Gastroesophageal sphincter (tissue), 4 donors: ENCODE results near the gene MEX3A. TPM values are rescaled to one million over a fixed set of nuclear protein-coding genes. Genes with fewer than 3 reads are reported as not detected.
A peak's percentile ranks its signal among the peaks of the same experiment; 100 is the strongest.

Experiments
- ATAC-seq: fragments of 150-250 bp; one replicate; pipeline ENCODE4 v1.9.1; 2016; ENCODE audit warnings: mild to moderate bottlenecking, moderate library complexity
- H3K27ac ChIP-seq, 4 donors: fragments of 200-600 bp; sonication (generic) in 3 of 4; 1 replicate in 3 of 4; 2 replicates in 1 of 4; pipeline ENCODE4 v1.5.1; 2016 to 2019
- H3K27me3 ChIP-seq: fragments of 200-600 bp; sonication (generic); one replicate; pipeline ENCODE4 v1.5.1; 2019
- H3K36me3 ChIP-seq, 2 donors: fragments of 200-600 bp; sonication (generic); one replicate each; pipeline ENCODE4 v1.5.1; 2019; ENCODE audit warnings: control low read depth in 1 of 2
- H3K4me1 ChIP-seq, 3 donors: fragments of 200-600 bp; sonication (generic); 1 replicate in 2 of 3; 2 replicates in 1 of 3; pipeline ENCODE4 v1.5.1; 2016 to 2019; ENCODE audit warnings: control low read depth in 2 of 3
- H3K4me3 ChIP-seq, 2 donors: fragments of 200-600 bp; sonication (generic); one replicate each; pipeline ENCODE4 v1.5.1; 2019; ENCODE audit warnings: mild to moderate bottlenecking in 1 of 2, moderate library complexity in 1 of 2
- H3K9me3 ChIP-seq, 3 donors: fragments of 200-600 bp; sonication (generic); one replicate each; pipeline ENCODE4 v1.5.1; 2017 to 2019; ENCODE audit warnings: control low read depth in 2 of 3
- EP300 ChIP-seq: sonication (generic); formaldehyde crosslinking; IDR thresholded peaks from one replicate; pipeline ENCODE4 v1.6.1; 2017; ENCODE audit warnings: antibody characterized with exemption, mild to moderate bottlenecking
- POLR2A ChIP-seq, 2 donors: fragments of 450-650 bp; IDR thresholded peaks; one replicate each; pipeline ENCODE4 v1.6.1; 2017; ENCODE audit warnings: antibody characterized with exemption in 2 of 2, mild to moderate bottlenecking in 2 of 2, moderate library complexity in 1 of 2
- POLR2AphosphoS5 ChIP-seq: sonication (generic); formaldehyde crosslinking; IDR thresholded peaks from one replicate; pipeline ENCODE4 v1.6.1; 2017; ENCODE audit warnings: antibody characterized with exemption
- WGBS, 2 donors: methylation state at CpG; one replicate each; pipeline ENCODE4 v1.1.5; 2018; ENCODE audit warnings: low coverage in 1 of 2; 5-methylcytosine and 5-hydroxymethylcytosine counted together
- total RNA-seq, 4 donors: library from RNA; depleted of rRNA; stranded (reverse); fragments of >200 nt; gene quantifications; one replicate each; pipeline ENCODE4 v1.1.0, GENCODE V29; 2016
- TF ChIP-seq, protein P1 (sequence below), 4 experiments: fragments of 200-600 bp in 2 of 4; fragments of 450-650 bp in 2 of 4; sonication (generic) in 1 of 4; IDR thresholded peaks; one replicate each; pipeline ENCODE4 v1.5.1; 2017 to 2019; ENCODE audit warnings: antibody characterized with exemption in 4 of 4, mild to moderate bottlenecking in 2 of 4, moderate library complexity in 2 of 4

The MEX3A gene
- total RNA-seq, 4 donors from 2014 or later, result under 0.01 to 0.78 (median 0.52) TPM

DNA sequence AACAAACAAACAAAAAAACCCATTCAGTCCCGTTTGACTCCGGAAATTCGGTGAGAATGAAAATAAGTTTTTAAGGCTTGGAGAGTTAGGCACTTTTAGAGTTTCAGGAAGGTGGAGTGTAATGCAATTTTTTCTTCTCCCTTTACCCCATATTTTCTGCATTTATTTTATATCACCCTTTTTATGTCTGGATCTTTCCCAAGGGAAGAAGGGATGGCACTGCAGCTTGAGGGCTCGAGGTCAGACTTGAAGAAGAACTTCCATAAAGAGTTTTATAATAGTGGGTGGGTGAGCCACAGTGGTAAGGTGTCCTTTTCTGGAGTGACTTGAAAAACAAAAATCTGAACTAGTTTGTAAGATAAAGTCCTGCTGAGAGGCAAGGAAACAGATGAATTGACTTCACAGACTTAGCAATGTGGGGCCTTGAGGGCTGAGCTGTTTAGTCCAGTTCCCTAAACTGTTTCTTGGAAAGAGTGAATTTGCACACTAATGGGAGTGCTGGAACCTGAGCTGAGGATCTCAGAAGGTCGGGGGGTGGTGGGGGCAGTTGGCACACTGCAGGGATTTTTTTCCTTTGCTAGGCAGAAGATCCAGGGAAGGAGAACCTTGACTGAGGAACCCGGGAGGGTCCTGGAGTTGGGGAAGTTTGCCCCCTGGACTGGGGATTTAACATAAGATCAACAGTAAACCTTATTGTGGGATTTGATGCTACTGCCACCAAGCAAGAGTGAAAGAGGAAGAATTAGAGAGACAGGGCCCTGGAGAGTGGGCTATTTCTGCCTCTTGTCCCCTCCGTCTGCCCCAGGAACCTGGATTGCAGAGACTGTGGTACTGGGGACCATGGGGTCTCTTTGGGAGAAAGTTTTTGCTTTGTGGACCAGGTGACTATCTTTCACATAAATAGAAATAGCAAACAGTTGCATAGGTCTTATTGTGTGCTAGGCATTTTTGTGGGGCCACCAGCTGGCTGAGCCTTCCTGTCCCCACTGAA is 1.8 kb upstream of the MEX3A start:
- Histone ChIP-seq H3K4me3 (no peak overlapping the region), H3K27ac (no peak overlapping the region), H3K9me3 (no peaks in the 10 kb centered on the region), H3K4me1 (peaks cover 0 to 49% (median 15%) of the 10 kb centered on the region in 3 donors), H3K36me3 (no peaks in the 10 kb centered on the region), H3K27me3 (no peaks in the 10 kb centered on the region)
- 49 to 63% methylated on average over 5 to 7 of the region's 7 CpGs for WGBS, 2 donors
- TF ChIP-seq POLR2AphosphoS5, result no peak
- TF ChIP-seq, protein P1, sequence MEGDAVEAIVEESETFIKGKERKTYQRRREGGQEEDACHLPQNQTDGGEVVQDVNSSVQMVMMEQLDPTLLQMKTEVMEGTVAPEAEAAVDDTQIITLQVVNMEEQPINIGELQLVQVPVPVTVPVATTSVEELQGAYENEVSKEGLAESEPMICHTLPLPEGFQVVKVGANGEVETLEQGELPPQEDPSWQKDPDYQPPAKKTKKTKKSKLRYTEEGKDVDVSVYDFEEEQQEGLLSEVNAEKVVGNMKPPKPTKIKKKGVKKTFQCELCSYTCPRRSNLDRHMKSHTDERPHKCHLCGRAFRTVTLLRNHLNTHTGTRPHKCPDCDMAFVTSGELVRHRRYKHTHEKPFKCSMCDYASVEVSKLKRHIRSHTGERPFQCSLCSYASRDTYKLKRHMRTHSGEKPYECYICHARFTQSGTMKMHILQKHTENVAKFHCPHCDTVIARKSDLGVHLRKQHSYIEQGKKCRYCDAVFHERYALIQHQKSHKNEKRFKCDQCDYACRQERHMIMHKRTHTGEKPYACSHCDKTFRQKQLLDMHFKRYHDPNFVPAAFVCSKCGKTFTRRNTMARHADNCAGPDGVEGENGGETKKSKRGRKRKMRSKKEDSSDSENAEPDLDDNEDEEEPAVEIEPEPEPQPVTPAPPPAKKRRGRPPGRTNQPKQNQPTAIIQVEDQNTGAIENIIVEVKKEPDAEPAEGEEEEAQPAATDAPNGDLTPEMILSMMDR (IDR thresholded peaks at IDR 0.05), result no peak
- no peak for TF ChIP-seq EP300
- no peak for TF ChIP-seq POLR2A (IDR thresholded peaks at IDR 0.05)
- no peak for ATAC-seq

DNA sequence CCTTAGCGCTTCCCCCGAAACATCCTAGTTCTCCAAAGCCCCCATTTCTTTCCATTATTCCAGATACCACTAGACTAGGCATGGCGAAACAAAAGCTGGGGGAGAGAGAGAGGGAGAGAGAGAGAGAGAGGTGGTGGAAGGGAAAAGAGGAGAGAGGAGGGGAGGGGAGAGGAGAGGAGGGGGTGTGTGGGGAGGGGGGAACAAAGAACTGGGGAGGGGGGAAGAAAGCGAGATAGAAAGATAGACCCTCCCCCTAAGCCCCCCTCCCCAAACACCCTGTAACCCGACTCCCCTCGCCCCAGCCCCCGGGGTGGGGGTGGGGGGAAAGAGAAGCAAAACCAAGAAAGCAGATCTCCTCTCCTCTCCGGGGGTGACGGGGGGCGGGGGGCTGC is 352 bp downstream of the MEX3A start:
- H3K4me3 ChIP-seq, result peak overlapping the region; percentile 90 to 95
- no peak for ATAC-seq
- no CpG with 5 or more reads among the region's 10 CpGs for whole genome bisulfite sequencing, 2 donors
- no peaks in the 10 kb centered on the region for H3K36me3 ChIP-seq
- no peaks in the 10 kb centered on the region for H3K27me3 ChIP-seq
- H3K4me1 ChIP-seq, result peaks cover 0 to 54% (median 15%) of the 10 kb centered on the region in 3 donors
- peak overlapping the region in 1 of 4 donors; percentile 74 for H3K27ac ChIP-seq
- TF ChIP-seq POLR2AphosphoS5 (no peak), POLR2A (IDR thresholded peaks at IDR 0.05) (no peak), EP300 (no peak)
- TF ChIP-seq, protein P1 (IDR thresholded peaks at IDR 0.05), result no peak
- H3K9me3 ChIP-seq, result no peaks in the 10 kb centered on the region

DNA sequence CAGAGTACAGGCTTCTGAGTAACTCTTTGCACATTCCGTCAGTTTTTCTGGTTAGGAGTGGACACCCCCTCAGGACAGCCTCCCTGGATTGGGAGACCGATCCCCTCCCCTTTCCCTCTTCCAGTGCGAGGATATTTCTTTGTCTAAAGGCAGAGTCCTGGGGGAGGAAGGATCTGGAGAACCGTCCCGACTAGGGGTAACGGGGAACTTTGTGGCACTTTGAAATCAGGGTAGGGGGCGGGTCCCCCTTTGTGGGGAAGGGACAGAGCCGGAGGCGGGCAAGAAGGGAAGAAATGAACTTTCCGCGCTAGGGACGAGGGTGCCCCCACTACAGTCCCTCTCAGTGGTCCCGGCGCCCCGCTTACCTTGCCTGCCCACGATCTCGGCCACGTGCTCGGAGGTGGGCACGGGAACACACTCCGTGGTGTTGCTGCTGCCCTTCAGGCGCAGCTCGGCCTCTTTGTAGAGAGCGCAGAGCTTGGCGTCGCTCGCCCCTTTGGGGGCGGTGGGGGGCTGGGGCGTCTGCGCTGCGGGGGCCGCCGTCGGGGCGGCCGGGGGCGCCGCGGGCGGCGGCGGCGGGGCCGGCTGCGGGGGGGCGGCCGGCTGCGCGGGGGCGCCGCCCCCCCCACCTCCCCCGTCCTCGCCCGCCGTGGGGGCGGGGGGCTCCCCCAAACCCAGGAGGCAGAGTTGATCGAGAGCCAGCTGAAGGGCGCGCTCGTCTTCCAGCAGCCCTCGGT is 917 bp downstream of the MEX3A start:
- Histone ChIP-seq H3K4me1 (peaks cover 0 to 55% (median 15%) of the 10 kb centered on the region in 3 donors), H3K4me3 (peak overlapping the region; percentile 90 to 95), H3K36me3 (no peaks in the 10 kb centered on the region), H3K27ac (no peak overlapping the region), H3K9me3 (no peaks in the 10 kb centered on the region), H3K27me3 (no peaks in the 10 kb centered on the region)
- WGBS, 2 donors, result 0% methylated on average over 4 of the region's 61 CpGs; no CpG with 5 or more reads in 1 of the 2 donors
- no peak for ATAC-seq
- TF ChIP-seq EP300, result no peak
- TF ChIP-seq POLR2AphosphoS5, result no peak
- TF ChIP-seq POLR2A (IDR thresholded peaks at IDR 0.05), result no peak
- TF ChIP-seq, protein P1 (IDR thresholded peaks at IDR 0.05), result no peak

DNA sequence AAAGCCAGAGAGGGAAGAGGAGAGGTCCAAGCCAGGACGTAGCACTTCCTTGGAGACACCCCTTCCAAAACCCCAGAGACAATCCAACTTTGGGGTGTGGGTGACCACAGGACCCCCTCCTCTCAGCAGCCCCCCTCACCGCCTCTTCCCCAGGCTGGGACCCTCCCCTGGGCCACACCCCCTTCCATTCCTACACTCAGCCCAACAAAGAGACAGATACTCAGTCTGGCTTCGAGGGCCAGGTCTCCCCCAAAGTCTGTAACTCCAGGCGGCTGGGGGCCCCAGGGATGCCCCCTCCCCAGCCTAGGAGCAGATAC is 1.4 kb downstream of the MEX3A start:
- H3K27ac ChIP-seq, result no peak overlapping the region
- WGBS, 2 donors, result 36% methylated on average over 3 of the region's 4 CpGs; no CpG with 5 or more reads in 1 of the 2 donors
- no peaks in the 10 kb centered on the region for H3K36me3 ChIP-seq
- TF ChIP-seq POLR2A (IDR thresholded peaks at IDR 0.05) (no peak), POLR2AphosphoS5 (no peak), EP300 (no peak)
- TF ChIP-seq, protein P1 (IDR thresholded peaks at IDR 0.05), result no peak
- peaks cover 0 to 55% (median 18%) of the 10 kb centered on the region in 3 donors for H3K4me1 ChIP-seq
- no peak overlapping the region for H3K4me3 ChIP-seq
- no peak for ATAC-seq
- H3K27me3 ChIP-seq, result no peaks in the 10 kb centered on the region
- H3K9me3 ChIP-seq, result no peaks in the 10 kb centered on the region
